Uterus (tissue), 2 donors: ENCODE results near the gene TMEM125.

Experiments
- POLR2A ChIP-seq, 2 donors: fragments of 450-650 bp; IDR thresholded peaks; one replicate each; pipeline ENCODE4 v1.6.1; 2016; ENCODE audit warnings: antibody characterized with exemption in 2 of 2, mild to moderate bottlenecking in 1 of 2, moderate library complexity in 1 of 2
- TF ChIP-seq, protein P1 (sequence below), 4 experiments: fragments of 200-600 bp in 2 of 4; fragments of 450-650 bp in 2 of 4; sonication (generic) in 2 of 4; IDR thresholded peaks; one replicate each; pipeline ENCODE4 v1.5.1; 2016 to 2019; ENCODE audit warnings: antibody characterized with exemption in 4 of 4, mild to moderate bottlenecking in 2 of 4, moderate library complexity in 1 of 4

DNA sequence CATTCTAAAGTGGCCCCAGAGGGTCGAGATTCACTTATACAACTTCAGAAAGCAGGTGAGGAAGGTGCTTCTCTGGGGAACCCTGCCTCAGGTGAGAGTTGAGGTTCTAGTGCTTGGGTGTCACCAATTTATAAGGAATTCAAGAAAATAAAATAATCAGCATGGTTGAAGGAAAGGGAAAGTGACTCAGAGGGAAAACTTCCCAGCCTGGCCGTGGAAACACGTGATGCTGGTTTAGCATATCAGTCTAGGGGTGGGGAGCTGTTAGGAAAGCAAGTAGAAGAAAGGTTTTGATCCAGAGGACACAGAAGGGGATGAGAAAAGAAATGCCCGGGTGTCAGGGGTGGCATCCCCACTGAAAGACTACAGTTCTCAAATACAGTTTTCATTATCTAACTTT, 37.7 kb upstream of the TMEM125 start:
- no peak for TF ChIP-seq POLR2A (IDR thresholded peaks at IDR 0.05)
- TF ChIP-seq, protein P1, sequence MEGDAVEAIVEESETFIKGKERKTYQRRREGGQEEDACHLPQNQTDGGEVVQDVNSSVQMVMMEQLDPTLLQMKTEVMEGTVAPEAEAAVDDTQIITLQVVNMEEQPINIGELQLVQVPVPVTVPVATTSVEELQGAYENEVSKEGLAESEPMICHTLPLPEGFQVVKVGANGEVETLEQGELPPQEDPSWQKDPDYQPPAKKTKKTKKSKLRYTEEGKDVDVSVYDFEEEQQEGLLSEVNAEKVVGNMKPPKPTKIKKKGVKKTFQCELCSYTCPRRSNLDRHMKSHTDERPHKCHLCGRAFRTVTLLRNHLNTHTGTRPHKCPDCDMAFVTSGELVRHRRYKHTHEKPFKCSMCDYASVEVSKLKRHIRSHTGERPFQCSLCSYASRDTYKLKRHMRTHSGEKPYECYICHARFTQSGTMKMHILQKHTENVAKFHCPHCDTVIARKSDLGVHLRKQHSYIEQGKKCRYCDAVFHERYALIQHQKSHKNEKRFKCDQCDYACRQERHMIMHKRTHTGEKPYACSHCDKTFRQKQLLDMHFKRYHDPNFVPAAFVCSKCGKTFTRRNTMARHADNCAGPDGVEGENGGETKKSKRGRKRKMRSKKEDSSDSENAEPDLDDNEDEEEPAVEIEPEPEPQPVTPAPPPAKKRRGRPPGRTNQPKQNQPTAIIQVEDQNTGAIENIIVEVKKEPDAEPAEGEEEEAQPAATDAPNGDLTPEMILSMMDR (IDR thresholded peaks at IDR 0.05) = no peak
